GM21737 (cell line): ENCODE measurements around the gene PSD2.

Experiments
- ATAC-seq: cut with Tn5 transposase; IDR thresholded peaks from one replicate; pipeline ENCODE4 v1.9.1; 2021; ENCODE audit warnings: mild to moderate bottlenecking, moderate library complexity; ENCODE audit not compliant: unreplicated experiment

PSD2 gene

GRCh38 chr5:139835656-139836055, 40.0 kb downstream of the PSD2 start:
- no peak for ATAC-seq

GRCh38 chr5:139836469-139837208, 41.0 kb downstream of the PSD2 start:
- no peak for ATAC-seq

GRCh38 chr5:139837711-139838380, 42.2 kb downstream of the PSD2 start:
- no peak for ATAC-seq

- ATAC-seq: no peak
Observed at GRCh38 chr5:139838381-139839197, 43.0 kb downstream of the PSD2 start.

GRCh38 chr5:139839232-139839815, 43.7 kb downstream of the PSD2 start:
- no peak for ATAC-seq

GRCh38 chr5:139839918-139840317, 44.3 kb downstream of the PSD2 start:
- no peak for ATAC-seq

GRCh38 chr5:139841549-139841948, 45.9 kb downstream of the PSD2 start:
- no peak for ATAC-seq

- no peak for ATAC-seq
Observed at GRCh38 chr5:139842321-139842720, 46.7 kb downstream of the PSD2 start.

- ATAC-seq: no peak
Observed at GRCh38 chr5:139843991-139844390, 48.4 kb downstream of the PSD2 start.

GRCh38 chr5:139844472-139845145, 49.0 kb downstream of the PSD2 start:
- ATAC-seq: peak; percentile 44

- no peak for ATAC-seq
Observed at GRCh38 chr5:139845846-139846681, 50.5 kb downstream of the PSD2 start.

GRCh38 chr5:139847091-139847490, 51.5 kb downstream of the PSD2 start:
- no peak for ATAC-seq

- peak; percentile 56 for ATAC-seq
Observed at GRCh38 chr5:139847790-139848507, 52.3 kb downstream of the PSD2 start.

- peak; percentile 9 for ATAC-seq
Observed at GRCh38 chr5:139848508-139849100, 53.0 kb downstream of the PSD2 start.

GRCh38 chr5:139849501-139849900, 53.9 kb downstream of the PSD2 start:
- no peak for ATAC-seq

- ATAC-seq: no peak
Observed at GRCh38 chr5:139849942-139850341, 54.3 kb downstream of the PSD2 start.

- ATAC-seq: no peak
Observed at GRCh38 chr5:139850423-139851016, 54.9 kb downstream of the PSD2 start.

- ATAC-seq: no peak
Observed at GRCh38 chr5:139851558-139851957, 56.0 kb downstream of the PSD2 start.
